NCI-H446 treated with DMSO at 0.1 percent for 48 hours (cell line): ENCODE results near the gene BMP7.

Experiments
- DNase-seq: peaks from one replicate; lab custom pipeline; 2025; lab: John Stamatoyannopoulos, UW

BMP7 gene

DNA sequence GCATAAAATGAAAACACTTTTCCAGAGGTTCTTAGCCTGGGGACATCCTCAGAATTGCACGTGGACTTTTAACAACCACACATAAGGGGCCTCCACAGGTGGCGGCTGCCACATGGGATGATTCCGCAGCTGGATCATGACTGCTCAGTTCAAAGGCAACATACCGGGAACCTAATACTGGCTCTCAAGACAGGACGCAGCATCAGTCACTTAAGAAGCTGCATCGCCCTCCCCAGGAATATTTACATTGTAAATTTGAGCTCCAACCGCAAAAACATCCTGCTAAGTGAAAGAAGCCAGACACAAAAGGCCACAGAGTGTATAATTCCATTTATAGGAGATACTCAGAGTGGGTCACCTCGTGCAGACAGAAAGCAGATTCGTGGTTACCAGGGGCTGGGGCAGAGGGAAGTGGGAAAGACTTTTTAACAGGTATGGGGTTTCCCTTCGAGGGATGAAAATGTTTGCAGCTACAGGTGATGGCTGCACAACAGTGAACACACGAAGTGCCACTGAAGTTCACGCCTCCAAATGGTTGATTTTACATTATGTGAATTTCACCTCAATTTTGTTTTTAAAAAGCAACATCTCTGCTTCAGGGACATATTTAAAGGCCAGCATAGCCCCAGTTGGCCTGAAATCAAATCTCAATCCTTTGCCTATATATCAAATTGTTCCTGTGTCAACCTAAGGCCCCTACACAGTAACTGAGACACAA, 141.5 kb downstream of the BMP7 start:
- no peak for DNase-seq

DNA sequence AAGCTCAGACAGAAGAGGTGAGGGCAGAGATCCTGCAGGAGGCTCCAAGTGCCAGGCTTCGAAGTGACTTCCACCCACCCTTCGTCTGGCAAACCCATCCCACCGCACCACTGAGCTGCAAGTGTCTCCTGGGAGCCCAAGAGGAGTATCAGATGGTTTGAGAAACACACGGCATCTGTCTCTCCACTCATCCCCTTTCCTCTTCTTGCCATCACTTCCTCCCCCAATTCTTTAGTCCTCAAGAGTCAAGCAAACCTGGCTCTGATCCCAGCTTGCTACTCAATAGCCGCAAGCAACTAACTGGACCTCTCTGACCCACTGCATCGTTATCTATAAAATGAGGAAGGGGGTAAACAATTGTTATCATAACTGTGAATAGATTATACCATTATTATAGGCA, 142.1 kb downstream of the BMP7 start:
- DNase-seq = no peak

DNA sequence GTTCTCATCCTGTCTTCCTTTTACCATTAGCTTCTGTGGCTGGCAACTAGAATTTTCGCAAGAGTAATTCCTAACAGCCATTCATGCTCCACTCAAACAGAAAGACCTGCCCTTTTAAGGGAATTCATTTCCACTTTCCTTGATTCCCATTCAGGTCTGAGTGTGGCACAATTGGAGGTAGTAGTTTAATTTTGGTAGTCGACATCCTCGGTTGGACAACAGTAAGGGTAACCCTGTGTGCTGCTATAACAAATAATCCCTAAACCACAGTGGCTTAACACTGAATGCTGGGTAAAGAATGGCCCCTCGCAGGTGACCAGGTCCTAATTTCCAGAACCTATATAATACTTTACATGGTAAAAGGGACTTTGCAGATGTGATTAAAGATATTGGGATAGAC, 142.9 kb downstream of the BMP7 start:
- DNase-seq = no peak

DNA sequence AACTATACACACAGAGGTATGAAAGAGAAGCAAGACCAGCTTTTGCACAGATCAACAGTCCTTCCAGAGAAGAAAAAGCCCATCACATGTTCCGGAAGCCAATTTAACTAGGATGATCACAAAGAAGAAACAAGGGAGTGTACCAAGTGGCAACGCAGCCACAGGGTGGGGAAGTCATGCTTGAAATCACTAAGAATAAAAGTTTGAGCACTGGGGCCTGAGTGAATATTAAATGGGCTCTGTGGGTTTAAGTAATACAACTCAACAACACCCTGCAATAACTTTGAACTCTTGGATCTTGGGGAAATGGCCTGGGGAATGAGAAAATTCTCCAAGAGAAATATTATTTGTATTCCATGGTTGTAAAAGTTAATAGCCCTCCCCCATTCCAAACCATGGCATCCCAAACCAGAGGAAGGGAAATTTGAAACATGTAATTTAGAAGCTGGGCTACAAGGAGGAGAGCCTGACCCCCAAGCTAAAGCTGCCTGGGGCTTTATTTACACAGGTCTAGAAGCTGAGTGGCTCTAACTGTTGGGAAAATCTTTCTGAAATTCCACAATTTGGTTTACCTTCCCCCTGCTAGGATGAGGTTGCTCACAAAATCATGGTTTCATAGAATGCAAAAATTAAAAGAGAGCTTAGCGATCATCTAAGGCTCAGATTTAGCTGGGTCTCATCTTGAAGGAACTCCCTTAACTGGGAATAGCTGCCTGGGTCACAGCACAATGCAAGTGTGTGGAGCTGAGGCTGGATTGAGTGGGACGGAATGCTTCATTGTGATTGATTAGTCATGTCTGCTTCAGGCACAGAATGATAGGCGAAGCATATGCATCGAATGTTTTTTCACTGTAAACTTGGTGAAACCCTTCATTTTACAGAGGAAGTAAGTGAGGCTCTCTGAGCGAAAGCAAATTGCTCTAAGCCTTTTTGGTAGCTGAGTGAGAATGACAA, 143.6 kb downstream of the BMP7 start:
- no peak for DNase-seq

DNA sequence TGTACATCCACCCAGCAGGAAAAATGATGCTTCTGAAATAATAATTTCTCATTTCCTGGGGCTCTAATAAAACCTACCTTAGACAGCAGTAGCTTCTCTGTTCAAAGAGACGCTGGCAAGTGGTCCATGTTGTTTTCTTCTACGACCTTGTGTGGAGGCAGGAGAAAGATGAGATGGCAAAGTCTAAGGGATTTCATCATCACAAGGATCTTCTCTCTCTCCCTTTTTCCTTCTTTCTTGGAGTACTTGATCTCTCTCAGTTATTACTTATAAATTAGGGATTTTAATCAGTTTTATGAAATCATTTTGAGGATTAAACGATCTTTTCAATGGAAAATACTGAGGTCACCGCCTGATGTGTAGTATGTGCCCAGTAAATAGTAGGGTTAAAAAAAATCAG, 147.5 kb downstream of the BMP7 start:
- no peak for DNase-seq
